ENCODE measurements around the gene OVOL1. TPM values are rescaled to one million over a fixed set of nuclear protein-coding genes. Genes with fewer than 3 reads are reported as not detected.

Gene OVOL1
- not detected for total RNA-seq

DNA sequence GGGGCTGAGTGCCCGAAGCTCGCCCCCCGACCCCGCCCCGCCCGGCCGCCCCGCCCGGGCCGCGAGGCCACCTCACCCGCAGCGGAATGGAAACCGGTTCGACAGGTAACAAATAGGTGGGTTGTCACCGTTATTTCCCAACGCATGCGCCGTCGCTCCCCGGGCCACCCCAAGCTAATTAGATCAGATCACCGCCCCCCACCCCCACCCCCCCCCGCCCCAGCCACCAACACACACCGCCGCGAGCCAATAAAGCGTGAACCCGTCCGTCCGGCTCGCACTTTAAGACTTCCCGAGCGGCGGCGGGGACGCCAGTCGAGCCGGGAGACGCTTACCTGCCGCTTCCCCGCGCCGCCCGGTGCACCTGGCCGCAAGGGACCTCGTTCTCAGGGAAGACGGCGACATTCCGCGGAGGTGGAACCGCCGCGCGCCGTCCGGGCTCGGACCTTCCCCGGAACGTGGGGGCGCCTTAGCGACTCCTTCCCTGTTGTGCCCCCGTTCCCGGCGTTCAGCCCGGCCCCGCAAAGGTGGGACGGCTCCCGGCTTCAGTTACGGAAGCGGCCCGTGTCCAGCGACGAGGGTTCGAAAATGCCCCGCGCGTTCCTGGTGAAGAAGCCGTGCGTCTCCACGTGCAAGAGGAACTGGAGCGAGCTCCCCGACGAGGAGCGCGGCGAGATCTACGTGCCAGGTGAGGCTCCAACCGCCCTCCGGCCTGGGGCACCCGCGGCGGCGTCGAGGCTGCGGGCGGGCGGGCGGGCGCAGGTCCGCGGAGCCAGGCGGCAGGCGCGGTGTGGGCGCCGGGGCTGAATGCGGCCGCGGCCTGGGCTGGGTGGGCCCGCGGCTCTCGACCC is at the start of gene OVOL1:
TSS of gene OVOL1 (plus strand) at position 278 of the 851 bp plus-strand sequence. CDS start at position 589, 311 bp downstream.

DNA sequence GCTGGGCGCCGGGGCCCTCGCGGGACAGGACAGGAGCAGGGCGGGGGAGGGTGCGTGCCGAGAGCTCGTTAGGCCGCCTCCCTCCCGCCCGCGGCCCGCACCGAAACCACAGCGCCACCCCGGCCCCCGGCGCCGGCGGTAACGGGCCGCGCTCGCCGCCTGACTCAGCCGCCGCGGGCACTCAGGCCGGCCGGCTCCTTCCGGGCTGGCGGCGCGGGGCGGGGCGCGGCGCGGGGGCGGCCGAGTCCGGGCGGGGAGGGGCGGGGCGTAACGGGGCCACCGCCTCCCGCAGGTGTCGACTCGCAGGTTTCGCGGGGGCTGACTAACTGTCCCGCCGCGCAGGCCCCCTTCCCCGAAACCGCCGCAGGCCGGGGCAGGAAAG is 6.1 kb upstream of the OVOL1 start, which contains the start of gene AP5B1:
TSS of gene AP5B1 (minus strand) at position 207 of the 382 bp plus-strand sequence. CDS start 385 bp downstream, outside the sequence.

DNA sequence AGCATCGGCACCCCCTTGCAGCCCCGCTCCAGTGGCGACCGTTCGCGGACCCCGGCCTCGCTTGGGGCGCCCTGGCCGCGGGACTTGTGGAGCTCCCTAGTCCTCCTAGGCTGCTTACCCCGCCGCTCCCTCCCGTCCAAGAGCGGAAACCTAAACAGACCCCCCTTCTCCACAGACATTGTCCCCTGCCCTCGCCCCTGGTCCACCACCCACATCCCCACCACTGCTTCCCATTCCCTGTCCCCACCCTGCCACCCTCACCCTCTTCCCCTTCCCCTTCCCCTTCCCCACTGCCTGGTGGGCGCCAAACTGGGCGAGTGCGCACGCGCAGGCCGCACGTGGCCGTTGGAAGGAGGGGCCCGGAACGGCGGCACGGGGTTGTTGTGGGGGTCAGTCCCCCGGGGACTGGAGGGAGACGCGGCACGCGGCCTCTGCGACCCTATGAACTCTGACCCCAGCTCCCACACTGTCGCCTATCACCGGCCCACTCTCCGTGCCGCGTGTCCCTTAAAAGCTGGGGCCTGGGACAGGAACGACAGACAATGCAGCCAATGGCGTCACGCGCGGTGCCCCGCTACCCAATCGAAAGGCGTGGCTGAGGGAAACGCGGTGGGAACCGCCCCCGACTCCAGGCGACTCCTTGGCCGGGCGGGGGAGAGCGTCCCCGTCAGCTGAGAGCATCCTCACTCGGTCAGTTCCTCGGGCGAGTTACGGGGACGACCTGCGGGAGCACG is 46.6 kb downstream of the OVOL1 start, which contains the start of gene SNX32:
TSS of gene SNX32 (plus strand) at position 667 of the 734 bp plus-strand sequence. CDS start 103 bp downstream, outside the sequence.

Other genes with a start within 250 kb of the OVOL1 start
- gene LTBP3, start 228.7 kb upstream of the OVOL1 start, total RNA-seq = 10 to 100 TPM in 1 of 2 donors, 1 to 10 TPM in 1; 9.3 to 14.3 TPM
- gene ZNRD2, start 216.6 kb upstream of the OVOL1 start, total RNA-seq = 10 to 100 TPM; 40.3 to 75.3 TPM
- gene FAM89B, start 214.5 kb upstream of the OVOL1 start, total RNA-seq = 10 to 100 TPM; 15.0 to 15.5 TPM
- 10 to 100 TPM; 18.0 to 49.2 TPM for gene EHBP1L1, start 211.0 kb upstream of the OVOL1 start, total RNA-seq
- under 1 TPM; 0.33 to 0.34 TPM for gene KCNK7, start 191.3 kb upstream of the OVOL1 start, total RNA-seq
- 100 to 1,000 TPM; 115 to 242 TPM for gene MAP3K11, start 172.8 kb upstream of the OVOL1 start, total RNA-seq
- 10 to 100 TPM; 30.3 to 34.3 TPM for gene PCNX3, start 171.3 kb upstream of the OVOL1 start, total RNA-seq
- 10 to 100 TPM; 28.0 to 31.7 TPM for gene SIPA1, start 149.0 kb upstream of the OVOL1 start, total RNA-seq
- gene RELA, start 124.1 kb upstream of the OVOL1 start, total RNA-seq = 10 to 100 TPM; 27.3 to 35.8 TPM
- 10 to 100 TPM; 58.3 to 58.5 TPM for gene KAT5, start 74.8 kb upstream of the OVOL1 start, total RNA-seq
- 10 to 100 TPM; 51.0 to 78.1 TPM for gene RNASEH2C, start 66.3 kb upstream of the OVOL1 start, total RNA-seq
- 10 to 100 TPM; 40.6 to 74.3 TPM for gene AP5B1, start 6.1 kb upstream of the OVOL1 start, total RNA-seq
- 1 to 10 TPM in 1 of 2 donors, under 1 TPM in 1; 0.69 to 2.3 TPM for gene SNX32, start 46.9 kb downstream of the OVOL1 start, total RNA-seq
- gene CFL1, start 71.1 kb downstream of the OVOL1 start, total RNA-seq = 1,000 to 10,000 TPM; 1,026 to 1,378 TPM
- 10 to 100 TPM; 37.9 to 51.0 TPM for gene MUS81, start 73.4 kb downstream of the OVOL1 start, total RNA-seq
- 1 to 10 TPM; 4.3 to 6.5 TPM for gene EFEMP2, start 85.7 kb downstream of the OVOL1 start, total RNA-seq
- not detected for gene CTSW, start 92.8 kb downstream of the OVOL1 start, total RNA-seq
- gene FIBP, start 101.4 kb downstream of the OVOL1 start, total RNA-seq = 100 to 1,000 TPM; 126 to 165 TPM
- 10 to 100 TPM; 24.8 to 28.6 TPM for gene CCDC85B, start 103.6 kb downstream of the OVOL1 start, total RNA-seq
- 10 to 100 TPM in 1 of 2 donors, 1 to 10 TPM in 1; 1.4 to 39.6 TPM for gene FOSL1, start 113.3 kb downstream of the OVOL1 start, total RNA-seq
- gene C11orf68, start 132.0 kb downstream of the OVOL1 start, total RNA-seq = 10 to 100 TPM; 13.8 to 14.3 TPM
- gene DRAP1, start 132.4 kb downstream of the OVOL1 start, total RNA-seq = 100 to 1,000 TPM in 1 of 2 donors, 10 to 100 TPM in 1; 51.3 to 109 TPM
- not detected for gene TSGA10IP, start 158.4 kb downstream of the OVOL1 start, total RNA-seq
- 10 to 100 TPM; 27.9 to 30.3 TPM for gene SART1, start 174.7 kb downstream of the OVOL1 start, total RNA-seq
- 10 to 100 TPM; 28.6 to 52.6 TPM for gene EIF1AD, start 215.1 kb downstream of the OVOL1 start, total RNA-seq
- gene BANF1, start 215.4 kb downstream of the OVOL1 start, total RNA-seq = 10 to 100 TPM; 10.3 to 27.6 TPM
- gene CST6, start 224.9 kb downstream of the OVOL1 start, total RNA-seq = not detected
- not detected for gene CATSPER1, start 239.4 kb downstream of the OVOL1 start, total RNA-seq

All from melanocyte of skin (primary cell).